GM21619 (cell line): ENCODE data around the gene CAMKK1.

Experiments used
- ATAC-seq: cut with Tn5 transposase; IDR thresholded peaks from one replicate; pipeline ENCODE4 v1.9.1; 2021; ENCODE audit not compliant: unreplicated experiment

The CAMKK1 gene

GRCh38 chr17:3897731-3898130 lies 4.9 kb upstream of the CAMKK1 start:
- ATAC-seq, result no peak

DNA sequence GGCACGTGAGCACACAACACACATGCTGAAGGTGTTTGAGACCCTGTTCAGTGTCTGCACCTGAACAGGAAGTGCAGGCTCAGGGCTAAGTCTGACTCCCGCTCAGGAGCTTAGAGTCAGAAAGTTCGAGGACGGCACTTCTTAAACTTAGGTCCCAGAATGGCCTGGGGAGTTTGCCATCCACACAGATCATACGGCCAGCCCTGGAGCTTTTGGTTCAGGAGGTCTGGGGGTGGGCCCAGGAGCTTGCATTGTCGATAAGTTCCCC lies 4.0 kb upstream of the CAMKK1 start:
- no peak for ATAC-seq

DNA sequence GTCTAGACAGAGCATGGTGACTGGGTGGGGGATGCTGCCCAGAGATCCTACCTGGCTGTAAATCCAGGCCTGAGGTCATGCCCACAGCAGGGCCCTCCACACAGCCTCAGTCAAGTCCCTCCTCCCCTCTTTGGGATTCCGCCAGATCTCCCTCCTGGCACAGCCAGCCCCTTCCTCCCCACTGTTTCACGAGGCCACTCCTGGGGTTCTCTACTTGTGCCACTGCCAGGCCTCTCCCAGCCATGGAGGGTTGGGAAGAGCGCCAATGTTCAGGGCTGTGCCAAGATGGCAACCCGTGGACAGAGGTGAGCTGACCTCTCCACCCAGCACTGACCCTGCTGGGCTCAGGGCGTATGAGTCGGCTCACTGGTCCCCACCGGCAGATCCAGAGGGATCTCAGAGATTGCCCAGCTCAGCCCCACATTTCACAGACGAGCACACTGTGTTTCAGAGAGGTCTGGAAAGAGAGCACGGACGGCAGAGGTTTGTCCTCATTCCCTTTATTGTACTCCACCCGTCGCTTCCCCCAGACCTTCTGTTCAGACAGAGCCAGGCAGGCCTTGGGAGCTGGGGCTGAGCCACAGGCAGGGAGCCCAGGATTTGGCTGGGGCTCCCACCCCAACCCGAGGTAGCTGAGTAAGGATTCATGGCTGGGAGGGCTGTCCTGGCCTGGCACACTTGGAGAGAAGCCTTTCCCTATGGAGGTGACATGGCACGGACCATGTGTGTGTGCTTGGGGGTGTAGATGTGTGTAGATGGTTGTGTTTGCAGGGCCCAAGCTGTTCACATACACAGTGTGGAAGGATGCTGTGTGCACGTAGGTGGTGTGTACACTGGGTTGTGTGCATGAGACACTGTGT lies 3.5 kb upstream of the CAMKK1 start:
- ATAC-seq, result no peak

DNA sequence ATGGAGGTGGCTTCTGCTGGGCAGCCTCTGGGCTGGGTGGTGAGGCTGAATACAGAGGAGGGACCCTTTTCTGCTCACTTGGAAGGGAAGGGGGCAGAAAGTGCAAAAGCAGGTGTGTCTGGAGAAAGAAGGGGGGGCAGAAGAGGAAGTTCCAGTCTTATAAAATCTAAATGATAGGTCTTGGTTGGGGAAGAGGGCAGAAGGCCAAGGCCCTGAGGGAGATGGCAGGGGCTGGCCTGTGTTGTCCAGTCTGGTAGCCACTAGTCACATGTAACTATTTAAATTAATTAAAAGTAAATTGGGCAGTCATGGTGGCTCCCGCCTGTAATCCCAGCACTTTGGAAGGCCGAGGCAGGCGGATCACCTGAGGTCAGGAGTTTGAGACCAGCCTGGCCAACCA lies 2.5 kb upstream of the CAMKK1 start:
- ATAC-seq, result no peak

DNA sequence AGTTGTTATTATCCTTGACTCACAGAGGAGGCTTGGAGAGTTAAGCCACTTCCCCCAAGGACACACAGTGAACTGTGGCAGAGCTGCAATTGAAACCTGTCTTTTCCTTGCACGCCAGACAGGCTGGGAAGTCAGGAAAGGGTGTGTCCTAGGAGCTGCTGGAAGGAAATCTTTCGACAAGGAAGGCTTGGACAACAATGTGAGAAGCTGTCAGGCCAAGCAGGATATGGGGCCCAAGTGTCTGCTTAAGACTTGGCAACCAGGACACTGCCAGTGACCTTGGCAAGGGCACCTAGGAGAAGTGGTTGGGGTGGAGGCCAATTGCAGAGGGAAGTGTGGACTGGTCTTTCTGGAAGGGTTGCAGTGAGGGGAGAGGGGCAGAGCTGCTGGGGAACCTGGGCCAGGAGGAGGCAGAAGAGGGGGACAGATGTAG lies 2.1 kb upstream of the CAMKK1 start:
- ATAC-seq, result no peak

- no peak for ATAC-seq
Observed at GRCh38 chr17:3894188-3894587, 1.3 kb upstream of the CAMKK1 start.

GRCh38 chr17:3893720-3894116 lies 865 bp upstream of the CAMKK1 start:
- no peak for ATAC-seq

DNA sequence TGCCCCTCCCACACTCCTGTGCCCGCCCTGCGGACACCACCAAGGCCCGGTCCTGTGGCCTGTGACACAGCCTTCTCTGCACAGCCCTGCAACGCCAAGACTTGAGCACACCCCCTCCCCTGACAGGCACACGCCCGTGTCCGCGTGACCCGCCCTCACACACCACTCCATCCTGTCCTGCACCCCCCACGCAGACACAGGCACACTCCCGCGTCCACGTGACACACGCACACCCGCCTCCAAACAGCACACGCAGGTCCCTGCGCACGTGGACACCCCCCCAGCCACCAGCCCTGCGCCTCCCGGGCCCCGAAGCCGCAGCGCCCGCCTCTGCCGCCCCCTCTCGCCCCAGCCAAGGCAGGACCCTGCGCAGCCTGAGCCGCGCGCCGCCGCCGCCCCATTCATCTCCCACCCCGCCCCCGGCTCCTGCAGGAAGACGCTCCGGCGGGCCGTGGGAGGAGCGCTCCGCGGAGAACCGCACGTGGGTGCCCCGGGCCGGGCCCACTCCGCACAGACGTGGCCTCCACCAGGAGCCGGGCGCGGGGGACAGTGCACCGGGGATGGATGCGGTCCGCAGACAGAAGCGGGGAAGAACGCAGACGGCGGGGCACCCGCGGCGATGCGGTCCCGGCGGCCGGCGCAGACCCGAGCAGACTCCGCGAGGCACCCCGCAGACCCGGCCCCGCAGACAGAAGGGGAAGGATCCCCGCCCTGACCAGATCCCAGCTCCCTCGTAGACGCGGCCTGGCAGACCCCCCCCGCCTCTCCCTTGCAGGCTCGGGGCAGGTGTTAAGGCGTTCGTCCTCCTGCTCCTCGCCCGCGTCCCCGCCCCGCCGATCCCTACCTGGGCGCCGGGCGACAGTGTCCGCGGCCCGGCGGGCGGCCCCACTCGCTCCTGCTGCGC lies 506 bp downstream of the CAMKK1 start:
- peak; percentile 21 for ATAC-seq

DNA sequence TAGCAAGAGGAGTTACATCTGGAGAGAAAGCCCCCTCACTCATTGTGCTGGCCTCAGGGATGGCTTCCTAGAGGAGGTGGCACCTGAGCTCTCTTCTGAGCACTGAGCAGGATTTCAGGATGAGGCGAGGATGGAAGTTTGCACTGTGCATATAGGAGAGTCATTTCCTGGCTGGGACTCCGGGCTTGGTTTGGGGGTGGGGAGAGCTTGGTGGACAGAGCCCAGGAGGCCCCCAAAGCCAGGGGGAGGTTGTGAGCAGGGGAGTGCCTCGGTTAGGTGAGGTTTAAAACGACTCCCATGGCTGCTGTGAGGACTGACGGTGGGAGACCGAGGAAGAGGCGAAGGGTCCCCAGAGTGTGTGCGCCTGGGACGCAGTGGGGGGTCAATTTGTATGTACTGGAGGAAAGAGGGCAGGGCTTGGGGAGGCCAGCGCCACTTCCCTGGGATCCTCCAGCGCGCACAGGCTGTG lies 1.2 kb downstream of the CAMKK1 start:
- no peak for ATAC-seq

DNA sequence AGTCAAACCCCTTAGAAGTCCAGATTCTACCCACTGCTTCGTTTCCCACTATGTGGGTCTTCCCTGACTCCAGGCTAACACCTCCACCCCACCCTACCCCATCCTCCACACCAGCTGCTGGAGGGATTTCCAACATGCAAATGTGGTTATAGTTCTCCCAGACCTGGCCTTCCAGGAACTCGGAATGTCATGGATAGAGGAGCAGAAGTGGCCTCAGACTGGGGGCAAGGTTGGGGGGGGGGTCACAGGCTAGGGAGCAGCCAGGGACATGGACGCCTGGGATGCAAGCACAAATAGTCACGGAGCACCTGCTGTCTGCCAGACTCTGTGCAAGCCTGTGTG lies 2.0 kb downstream of the CAMKK1 start:
- no peak for ATAC-seq

DNA sequence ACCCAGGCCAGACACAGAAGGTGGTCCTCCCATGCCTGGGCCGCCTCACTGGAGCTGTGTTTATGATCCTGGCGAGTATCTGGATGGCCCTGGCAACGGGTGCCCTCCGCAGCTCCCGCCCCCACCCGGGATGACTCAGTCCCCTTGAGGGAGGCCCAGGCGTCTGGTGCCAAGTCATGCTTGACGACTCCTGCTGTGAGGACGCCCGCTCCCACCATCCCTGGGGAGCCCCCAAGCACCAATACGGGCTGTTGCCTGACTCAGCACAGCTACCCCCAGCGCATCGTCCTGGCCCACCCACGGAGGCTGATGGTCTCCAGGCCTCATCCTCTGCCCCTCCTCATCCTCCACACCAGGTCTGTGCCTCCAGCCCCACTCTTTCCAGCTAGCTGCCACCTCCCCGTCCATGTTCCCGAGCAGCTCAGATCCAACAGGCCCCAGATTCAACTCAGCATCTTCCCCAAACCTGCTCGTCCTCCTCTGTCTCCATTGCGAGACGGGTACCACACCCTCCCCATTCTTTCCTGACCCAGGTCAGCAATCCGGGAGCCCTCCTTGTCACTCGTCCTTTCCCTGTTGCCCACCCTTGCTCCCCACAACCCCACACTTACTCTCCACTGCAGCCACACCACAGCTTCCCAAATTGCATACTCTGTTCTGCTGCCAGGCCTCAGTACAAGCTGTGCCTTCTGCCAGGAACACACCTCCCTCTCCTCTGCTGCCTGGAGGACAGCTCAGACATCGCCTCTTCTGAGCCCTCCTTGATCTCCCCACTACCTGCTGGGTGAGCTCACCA lies 2.6 kb downstream of the CAMKK1 start:
- no peak for ATAC-seq

DNA sequence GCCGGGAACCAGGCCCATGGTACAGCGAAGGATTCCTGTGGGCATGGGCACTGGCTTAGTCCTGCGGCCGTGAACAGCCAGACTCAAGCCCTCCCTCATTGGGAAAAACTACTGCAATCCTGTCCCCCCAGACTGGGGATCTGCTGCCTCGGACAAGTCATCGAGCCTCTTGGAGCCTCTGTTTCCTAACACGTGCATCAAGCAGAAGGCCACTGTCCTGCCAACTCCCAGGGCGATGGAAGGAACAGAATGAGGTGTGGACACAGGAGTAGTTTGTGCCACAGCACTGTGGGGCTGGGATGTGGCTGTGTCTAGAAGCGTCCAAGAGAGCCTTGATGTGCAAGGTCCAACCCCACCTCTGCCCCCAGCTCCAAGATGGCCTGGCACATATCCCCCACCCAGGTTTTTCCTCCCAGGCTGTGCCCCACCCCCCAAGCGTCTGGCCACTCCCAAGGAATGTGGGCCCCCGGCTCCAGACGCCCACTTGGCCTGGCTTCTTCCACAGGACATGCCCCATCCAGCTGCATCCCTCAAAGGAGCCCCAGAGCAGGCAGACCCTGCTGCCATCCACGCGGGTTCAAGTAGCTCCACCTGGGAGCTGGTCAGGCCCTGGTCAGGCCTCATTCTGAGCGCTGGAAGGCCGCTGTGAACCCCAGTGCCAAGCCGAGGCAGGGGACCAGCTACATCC lies 3.4 kb downstream of the CAMKK1 start:
- no peak for ATAC-seq

DNA sequence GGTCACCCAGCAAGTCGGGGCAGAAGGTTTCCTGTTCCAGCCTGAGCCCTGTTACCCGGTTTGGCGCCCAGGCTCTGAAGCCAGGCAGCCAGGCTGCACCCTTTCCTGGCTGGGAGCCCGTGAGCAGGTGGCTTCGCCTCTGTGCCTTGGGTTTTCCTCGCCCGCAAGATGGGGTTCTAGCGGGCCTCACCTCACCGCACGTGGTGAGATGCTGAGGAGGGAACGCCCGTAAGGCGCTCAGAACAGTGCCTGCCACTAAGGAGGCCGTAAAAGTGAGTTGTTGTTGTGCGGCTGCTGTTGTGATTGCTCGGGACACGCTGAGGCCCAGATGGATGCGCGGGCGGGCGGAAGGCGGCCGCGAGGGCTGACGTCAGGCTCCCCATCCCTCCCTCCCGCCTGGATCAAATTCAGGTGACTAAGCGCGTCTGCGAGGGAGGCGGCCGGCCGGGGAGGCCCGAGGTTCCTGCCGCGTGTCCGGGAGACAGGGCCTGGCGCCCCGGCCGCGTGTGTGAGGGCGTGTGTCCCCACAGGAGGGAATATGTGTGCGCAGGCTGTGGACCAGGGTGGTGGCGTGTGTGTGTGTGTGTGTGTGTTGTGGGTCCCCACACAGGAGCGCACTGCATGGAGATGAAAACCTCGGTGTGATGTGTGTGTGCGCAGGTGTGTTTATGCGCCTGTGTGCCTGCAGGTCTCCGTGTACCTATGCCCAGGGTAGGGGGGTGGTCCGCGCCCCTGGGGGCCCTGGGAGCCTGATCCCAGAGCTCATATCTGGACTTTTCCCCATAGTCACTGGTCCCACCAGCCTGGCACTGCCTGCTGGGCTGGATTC lies 4.3 kb downstream of the CAMKK1 start:
- ATAC-seq, result no peak

DNA sequence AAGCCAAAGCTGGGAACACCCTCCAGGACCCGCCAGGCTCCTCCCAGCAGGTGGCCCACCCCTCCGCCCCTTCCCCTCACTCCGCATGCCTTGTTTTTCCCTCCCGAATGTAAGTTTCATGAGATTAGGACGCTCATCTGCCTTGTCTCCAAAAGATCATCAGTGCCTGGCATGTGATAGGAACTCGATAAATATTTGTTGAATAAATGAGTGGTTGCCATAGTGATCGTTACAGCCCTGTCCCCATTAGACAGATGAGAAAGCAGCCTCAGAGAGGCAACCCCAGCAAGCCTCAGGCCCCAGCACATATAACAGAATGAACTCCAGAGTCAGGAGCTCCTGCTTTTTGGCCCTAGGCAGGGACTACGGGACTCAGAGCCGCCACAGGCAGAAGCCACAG lies 5.0 kb downstream of the CAMKK1 start:
- ATAC-seq, result no peak

GRCh38 chr17:3887394-3887793 lies 5.5 kb downstream of the CAMKK1 start:
- ATAC-seq, result no peak

DNA sequence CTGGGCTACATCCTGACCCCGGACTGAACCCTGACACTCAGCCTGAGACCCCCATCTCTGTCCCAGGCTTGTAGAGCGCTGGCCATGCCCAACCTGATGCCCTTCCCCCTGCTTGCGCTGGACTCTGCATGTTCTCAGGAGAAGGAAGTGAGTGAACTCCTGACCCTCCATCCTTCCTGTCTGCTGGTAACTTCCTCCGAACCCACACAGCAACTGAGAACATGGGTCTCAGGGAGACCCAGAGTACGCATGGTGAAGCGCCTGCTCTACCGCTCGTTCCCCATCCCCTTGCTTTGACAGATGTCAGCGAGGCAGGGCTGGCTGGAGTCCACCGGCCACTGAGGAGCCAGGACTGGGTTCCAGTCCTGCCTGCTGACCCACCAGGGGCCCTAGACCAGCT lies 6.1 kb downstream of the CAMKK1 start:
- no peak for ATAC-seq

- no peak for ATAC-seq
Observed at GRCh38 chr17:3885970-3886369, 6.9 kb downstream of the CAMKK1 start.

DNA sequence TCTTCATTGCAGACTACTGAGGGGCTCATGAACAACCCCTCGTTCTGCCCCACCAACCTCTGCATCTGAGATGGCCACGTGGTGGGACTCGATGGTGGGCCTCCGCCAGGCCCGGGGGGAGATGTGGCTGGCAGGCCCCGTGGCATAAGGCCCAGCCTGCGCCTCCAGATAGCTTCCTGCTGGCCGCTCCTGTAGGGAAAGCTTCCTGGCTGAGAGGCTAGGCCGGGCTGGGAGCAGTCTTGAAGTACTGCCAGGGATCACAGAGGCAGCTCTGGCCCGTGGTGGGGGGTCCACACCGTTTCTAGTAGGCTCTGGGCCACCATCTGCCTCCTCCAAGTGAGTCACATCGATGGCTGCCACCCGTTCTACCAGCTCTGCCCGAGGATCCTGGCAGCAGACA lies 7.6 kb downstream of the CAMKK1 start:
- ATAC-seq, result no peak

DNA sequence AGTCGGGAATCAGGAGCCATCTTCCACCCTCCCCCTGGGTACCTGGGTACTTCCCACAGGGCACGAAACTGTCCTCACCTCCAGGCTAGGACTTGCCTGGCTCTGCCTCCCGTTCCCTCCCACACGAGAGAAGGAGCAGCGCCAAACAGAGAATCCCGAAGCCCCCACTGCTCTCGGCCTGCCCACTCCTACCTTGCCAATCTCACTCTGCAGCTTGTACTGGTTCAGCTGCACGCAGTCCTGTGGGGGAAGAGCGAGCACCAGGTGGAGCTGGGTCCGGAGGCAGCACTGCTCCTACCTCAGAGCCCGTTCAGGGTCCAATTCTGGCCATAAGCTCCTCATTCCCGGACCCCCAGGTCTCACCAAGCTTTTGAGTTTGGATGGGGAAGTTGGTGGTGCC lies 8.7 kb downstream of the CAMKK1 start:
- ATAC-seq, result no peak

GRCh38 chr17:3882276-3882675 lies 10.6 kb downstream of the CAMKK1 start:
- no peak for ATAC-seq
